GM23248 (cell line): ENCODE data around the gene ACSL6.

ENCODE experiments used
- EZH2 ChIP-seq: fragments of 200-600 bp; sonication (generic); IDR thresholded peaks from 2 replicates; pipeline ENCODE4 v1.6.1; 2018; ENCODE audit warnings: antibody characterized with exemption, mild to moderate bottlenecking; ENCODE audit not compliant: insufficient read depth, poor library complexity, severe bottlenecking
- EZH2phosphoT487 ChIP-seq: fragments of 200-600 bp; sonication (generic); IDR thresholded peaks from 2 replicates; pipeline ENCODE4 v1.6.1; 2018; ENCODE audit warnings: antibody characterized with exemption, moderate library complexity, mild to moderate bottlenecking, low read depth; ENCODE audit not compliant: insufficient read depth

- TF ChIP-seq EZH2 (no peak), EZH2phosphoT487 (no peak)
Measured at GRCh38 chr5:132050661-132051552, 39.4 kb upstream of the ACSL6 start.
